IMR-90 (cell line): ENCODE data around the gene LRRC75A. TPM values are rescaled to one million over a fixed set of nuclear protein-coding genes. Genes with fewer than 3 reads are reported as not detected.

Source experiments
- ATAC-seq: fragments of 200-7000 bp; cut with Tn5 transposase; 2 replicates; pipeline ENCODE4 v1.9.1; 2020; ENCODE audit warnings: low read depth, mild to moderate bottlenecking, moderate library complexity
- BruUV-seq: library from RNA; stranded (reverse); fragments of 400-500 nt; replicated peaks from 2 replicates; lab custom pipeline; 2021; lab: Mats Ljungman, UMichigan
- CTCF ChIA-PET: fragments of 300-600 bp; formaldehyde crosslinking; extraction: SDS; loops from one replicate; lab custom pipeline; 2021; ENCODE audit warnings: antibody characterized with exemption; lab: Yijun Ruan, JAX
- POLR2A ChIA-PET: fragments of 300-600 bp; sonication (Branson Sonifier 250); formaldehyde crosslinking; loops from one replicate; lab custom pipeline; 2022; ENCODE audit warnings: antibody characterized with exemption; ENCODE audit not compliant: unreplicated experiment; lab: Charles Lee
- DNase-seq: peaks from one replicate; pipeline ENCODE4 v3.0.0; 2013
- H2AFZ ChIP-seq: replicated peaks from 2 replicates; pipeline ENCODE3; 2013; ENCODE audit warnings: low read length, mild to moderate bottlenecking; ENCODE audit not compliant: poor library complexity
- H2AK5ac ChIP-seq: 2 replicates; pipeline ENCODE4 v1.6.1; 2013; ENCODE audit warnings: low read depth, low read length, inconsistent platforms
- H2AK9ac ChIP-seq: replicated peaks from 2 replicates; pipeline ENCODE3; 2013; ENCODE audit warnings: mild to moderate bottlenecking, low read depth, low read length, moderate library complexity; ENCODE audit not compliant: poor library complexity
- H2BK120ac ChIP-seq: 2 replicates; pipeline ENCODE4 v1.6.1; 2013; ENCODE audit warnings: low read depth, low read length, inconsistent platforms
- H2BK15ac ChIP-seq: 3 replicates; pipeline ENCODE4 v1.6.1; 2013; ENCODE audit warnings: low read depth, low read length, inconsistent platforms
- H2BK20ac ChIP-seq: 2 replicates; pipeline ENCODE4 v1.6.1; 2013; ENCODE audit warnings: low read depth, mild to moderate bottlenecking, inconsistent platforms, low read length, moderate library complexity
- H2BK5ac ChIP-seq: 2 replicates; pipeline ENCODE4 v1.6.1; 2013; ENCODE audit warnings: mild to moderate bottlenecking, low read depth, low read length, inconsistent platforms; ENCODE audit not compliant: poor library complexity, severe bottlenecking
- H3K14ac ChIP-seq: replicated peaks from 2 replicates; pipeline ENCODE4 v1.6.1; 2013; ENCODE audit warnings: low read depth, low read length, inconsistent platforms
- H3K18ac ChIP-seq: 2 replicates; pipeline ENCODE4 v1.6.1; 2013; ENCODE audit warnings: low read depth, low read length, control low read depth
- H3K23ac ChIP-seq: 2 replicates; pipeline ENCODE4 v1.6.1; 2013; ENCODE audit warnings: low read depth, low read length, inconsistent platforms
- H3K27ac ChIP-seq: 2 replicates; pipeline ENCODE4 v1.5.1; 2013; ENCODE audit warnings: mild to moderate bottlenecking, control low read depth, low read length; ENCODE audit not compliant: insufficient read depth
- H3K27me3 ChIP-seq: 2 replicates; pipeline ENCODE4 v1.6.1; 2013; ENCODE audit warnings: low read length; ENCODE audit not compliant: control insufficient read depth, insufficient read depth
- H3K36me3 ChIP-seq: 2 replicates; pipeline ENCODE4 v1.6.1; 2013; ENCODE audit warnings: low read length, mixed read lengths; ENCODE audit not compliant: control insufficient read depth, insufficient read depth
- H3K4ac ChIP-seq: 2 replicates; pipeline ENCODE4 v1.6.1; 2013; ENCODE audit warnings: low read depth, low read length, inconsistent platforms
- H3K4me1 ChIP-seq: 2 replicates; pipeline ENCODE4 v1.6.1; 2013; ENCODE audit warnings: low read length, mixed read lengths; ENCODE audit not compliant: control insufficient read depth, insufficient read depth
- H3K4me2 ChIP-seq: 2 replicates; pipeline ENCODE4 v1.6.1; 2013; ENCODE audit warnings: low read depth, mild to moderate bottlenecking, control low read depth, low read length, moderate library complexity
- H3K4me3 ChIP-seq: 2 replicates; pipeline ENCODE4 v1.5.1; 2013; ENCODE audit warnings: low read depth, mild to moderate bottlenecking, control low read depth, low read length, moderate library complexity; ENCODE audit not compliant: insufficient read depth
- H3K56ac ChIP-seq: 2 replicates; pipeline ENCODE4 v1.6.1; 2013; ENCODE audit warnings: low read length, inconsistent platforms; ENCODE audit not compliant: insufficient read depth; ENCODE audit errors: extremely low read depth
- H3K79me1 ChIP-seq, 2 experiments: 2 replicates each; pipeline ENCODE4 v1.6.1; 2013; ENCODE audit warnings: low read length in 2 of 2, inconsistent platforms in 1 of 2, low read depth in 1 of 2
- H3K9ac ChIP-seq: 2 replicates; pipeline ENCODE4 v1.6.1; 2013; ENCODE audit warnings: low read depth, low read length, control low read depth
- H3K9me1 ChIP-seq: 2 replicates; pipeline ENCODE4 v1.6.1; 2013; ENCODE audit warnings: low read length, inconsistent platforms; ENCODE audit not compliant: insufficient read depth
- H3K9me3 ChIP-seq: 2 replicates; pipeline ENCODE4 v1.6.1; 2013; ENCODE audit warnings: low read length; ENCODE audit not compliant: control insufficient read depth, insufficient read depth
- H4K20me1 ChIP-seq: 2 replicates; pipeline ENCODE4 v1.6.1; 2013; ENCODE audit warnings: low read length, inconsistent platforms; ENCODE audit not compliant: insufficient read depth
- H4K5ac ChIP-seq: 2 replicates; pipeline ENCODE4 v1.6.1; 2013; ENCODE audit warnings: mild to moderate bottlenecking, low read depth, low read length, control low read depth
- H4K8ac ChIP-seq, 2 experiments: 2 replicates each; pipeline ENCODE4 v1.6.1; 2013; ENCODE audit warnings: low read depth in 2 of 2, low read length in 2 of 2, control low read depth in 1 of 2, inconsistent platforms in 1 of 2
- H4K91ac ChIP-seq: 2 replicates; pipeline ENCODE4 v1.6.1; 2013; ENCODE audit warnings: low read depth, low read length, inconsistent platforms; ENCODE audit not compliant: insufficient read depth
- BHLHE40 ChIP-seq: fragments of 150-350 bp; IDR thresholded peaks from 2 replicates; pipeline ENCODE4 v1.6.1; 2016; ENCODE audit warnings: mild to moderate bottlenecking, low read depth, low read length
- CEBPB ChIP-seq: IDR thresholded peaks from 2 replicates; pipeline ENCODE4 v1.6.1; 2012; ENCODE audit warnings: low read depth, low read length, improper control_type of control experiment
- ELK1 ChIP-seq: fragments of 150-350 bp; IDR thresholded peaks from 2 replicates; pipeline ENCODE4 v1.6.1; 2016; ENCODE audit warnings: low read depth, mild to moderate bottlenecking, low read length, moderate library complexity, borderline replicate concordance
- MAFK ChIP-seq: IDR thresholded peaks from 2 replicates; pipeline ENCODE4 v1.6.1; 2012; ENCODE audit warnings: low read depth, low read length, improper control_type of control experiment
- RAD21 ChIP-seq: IDR thresholded peaks from 2 replicates; pipeline ENCODE4 v1.6.1; 2012; ENCODE audit warnings: low read length, improper control_type of control experiment
- RCOR1 ChIP-seq: IDR thresholded peaks from 2 replicates; pipeline ENCODE4 v1.6.1; 2012; ENCODE audit warnings: mild to moderate bottlenecking, low read length, improper control_type of control experiment; ENCODE audit not compliant: insufficient replicate concordance
- RFX5 ChIP-seq: IDR thresholded peaks from 2 replicates; pipeline ENCODE4 v1.8.0; 2012; ENCODE audit warnings: low read depth, mild to moderate bottlenecking, low read length, moderate library complexity
- SMC3 ChIP-seq: fragments of 150-350 bp; IDR thresholded peaks from 2 replicates; pipeline ENCODE4 v1.6.1; 2016; ENCODE audit warnings: low read depth, mild to moderate bottlenecking, antibody characterized with exemption, low read length, moderate library complexity
- WGBS, 2 experiments: methylation state at CpG; one replicate each; pipeline versions ENCODE4 v1.1.5 to v1.1.7; 2013; ENCODE audit warnings: missing lambda C conversion rate in 2 of 2; ENCODE audit not compliant: insufficient read length in 1 of 2; ENCODE audit errors: extremely low coverage in 2 of 2; 5-methylcytosine and 5-hydroxymethylcytosine counted together
- dilution Hi-C: fragments of 300-500 bp; cut with HindIII; formaldehyde crosslinking; loops from one replicate; pipeline ENCODE4 v1.14.3; 2018; ENCODE audit warnings: low sequenced_read_pairs; ENCODE audit not compliant: unreplicated experiment
- in situ Hi-C: fragments of 300-500 bp; cut with MboI; formaldehyde crosslinking; loops from 3 replicates; pipeline ENCODE4 v1.14.3; 2019; ENCODE audit warnings: low sequenced_read_pairs, inconsistent platforms, mixed read lengths
- intact Hi-C: fragments of 100-400 bp; cut with micrococcal nuclease; formaldehyde crosslinking; loops from 2 replicates; pipeline ENCODE4 v1.10.0; 2022
- polyA plus RNA-seq, 3 experiments: library from polyadenylated mRNA; depleted of rRNA; stranded (reverse); fragments of >200 nt; gene quantifications; 2 replicates each; pipeline ENCODE4 v1.2.3, GENCODE V29; 2012; ENCODE audit warnings: low replicate concordance in 1 of 3
- total RNA-seq: library from RNA; depleted of rRNA; stranded (reverse); fragments of >200 nt; gene quantifications from 2 replicates; pipeline ENCODE4 v1.2.3, GENCODE V29; 2012

The LRRC75A gene
- total and polyA plus RNA-seq, 2 of the 4 experiments (the other 2 are of a cell fraction): 0.72 to 1.0 TPM

GRCh38 chr17:16462070-16462864, 29.7 kb downstream of the LRRC75A start (continued):
- no peak for TF ChIP-seq RFX5

- Histone ChIP-seq H3K9me3 (no peaks in the 10 kb centered on the region), H3K36me3 (no peaks in the 10 kb centered on the region; the same call in 1 of the 2 replicates), H2BK120ac (no peak overlapping the region), H2AK9ac (no peak overlapping the region), H4K20me1 (peaks cover 6% of the 10 kb centered on the region), H3K4me3 (no peak overlapping the region), H2AFZ (no peak overlapping the region), H3K9me1 (peaks cover 10% of the 10 kb centered on the region; the same call in 1 of the 2 replicates), H4K91ac (no peak overlapping the region), H3K14ac (no peak overlapping the region), H3K4me1 (peaks cover 14% of the 10 kb centered on the region), H2BK15ac (no peak overlapping the region), H3K18ac (no peak overlapping the region), H3K56ac (no peak overlapping the region), H2BK5ac (no peak overlapping the region), H2AK5ac (no peak overlapping the region), H4K5ac (no peak overlapping the region), H3K79me1 (peaks cover 0 to 3% of the 10 kb centered on the region in 2 experiments; a peak in 2 of 4 replicates), H3K27me3 (no peaks in the 10 kb centered on the region), H3K9ac (no peak overlapping the region), H3K4ac (no peak overlapping the region), H2BK20ac (no peak overlapping the region), H3K27ac (no peak overlapping the region), H4K8ac (no peak overlapping the region), H3K23ac (no peak overlapping the region), H3K4me2 (no peak overlapping the region)
- no peak for ATAC-seq
- intact Hi-C loops: no loop called here
- dilution Hi-C loops: no loop called here
- no peak for DNase-seq
- CTCF ChIA-PET: interaction anchor here (0.6 kb wide), 1 partner anchor 65 kb away, joined by 4 read pairs; no protein-coding TSS in a partner anchor
- TF ChIP-seq RAD21 (no peak), CEBPB (no peak), BHLHE40 (no peak), RFX5 (no peak), RCOR1 (no peak), SMC3 (no peak), ELK1 (no peak), MAFK (no peak)
- in situ Hi-C loops: no loop called here
- WGBS, 2 experiments: no CpG with 5 or more reads among the region's 3 CpGs
- BruUV-seq: no TSS peak
- POLR2A ChIA-PET: no interaction called here
Measured at GRCh38 chr17:16461606-16461866, 30.5 kb downstream of the LRRC75A start.
